NCI-H2171 (cell line): Measurements from ENCODE around the gene SLC35E1.

Experiments used
- DNase-seq: peaks from one replicate; lab custom pipeline; 2025; lab: John Stamatoyannopoulos, UW

Gene SLC35E1

GRCh38 chr19:16572332-16573211, at the start of gene SLC35E1:
TSS of gene SLC35E1 (minus strand) at chr19:16572415. CDS start at chr19:16572364, 51 bp downstream.
- DNase-seq, result peak; percentile 94

DNA sequence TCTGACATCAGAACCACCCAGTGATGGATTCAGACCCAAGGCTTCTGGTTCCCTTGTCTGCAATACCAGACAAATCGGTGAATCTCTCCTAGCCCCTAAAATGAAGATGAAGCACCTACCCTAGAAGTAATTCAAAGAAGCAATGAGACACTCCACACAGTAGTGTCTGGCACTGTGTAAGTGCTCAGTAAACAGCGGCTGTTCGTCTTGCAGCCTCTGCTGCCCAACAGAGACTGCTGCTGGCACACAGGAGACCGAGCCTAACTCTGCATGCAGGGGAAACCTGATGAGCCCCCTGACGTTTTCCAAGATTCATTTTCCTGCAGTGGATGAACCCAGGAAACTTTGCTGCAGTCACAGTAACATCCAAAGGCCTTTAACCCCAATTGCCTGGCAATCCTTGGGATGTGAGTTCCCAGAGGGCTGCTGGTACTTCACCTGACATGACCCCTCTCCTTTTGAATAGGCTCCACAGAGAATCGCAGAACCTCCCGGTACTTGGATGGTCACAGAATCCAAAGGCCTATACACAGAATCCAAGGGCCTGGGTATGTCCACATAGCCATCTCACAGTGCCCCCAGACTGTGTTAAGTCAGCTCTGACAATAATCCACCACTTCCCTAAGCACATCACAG, 49.1 kb upstream of the SLC35E1 start:
- DNase-seq, result no peak

DNA sequence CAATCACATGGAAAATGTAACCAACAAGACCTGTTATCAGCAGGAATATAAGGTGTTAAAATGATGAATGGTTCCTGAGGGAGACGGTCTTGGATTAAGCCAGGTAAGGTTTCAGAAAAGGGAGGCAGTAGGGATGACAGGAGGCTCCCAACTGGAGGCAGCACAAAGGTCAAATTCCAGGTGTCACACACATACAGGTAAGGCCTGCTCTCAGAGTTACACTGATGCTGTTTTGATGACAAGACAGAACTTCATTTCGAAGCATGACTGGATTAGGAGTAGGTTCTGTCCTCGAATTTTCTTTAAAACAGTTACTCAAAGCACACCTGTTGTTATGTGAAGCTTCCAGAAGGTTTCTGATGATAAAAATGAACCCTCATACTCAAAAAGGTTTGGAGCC, 48.4 kb upstream of the SLC35E1 start:
- no peak for DNase-seq

DNA sequence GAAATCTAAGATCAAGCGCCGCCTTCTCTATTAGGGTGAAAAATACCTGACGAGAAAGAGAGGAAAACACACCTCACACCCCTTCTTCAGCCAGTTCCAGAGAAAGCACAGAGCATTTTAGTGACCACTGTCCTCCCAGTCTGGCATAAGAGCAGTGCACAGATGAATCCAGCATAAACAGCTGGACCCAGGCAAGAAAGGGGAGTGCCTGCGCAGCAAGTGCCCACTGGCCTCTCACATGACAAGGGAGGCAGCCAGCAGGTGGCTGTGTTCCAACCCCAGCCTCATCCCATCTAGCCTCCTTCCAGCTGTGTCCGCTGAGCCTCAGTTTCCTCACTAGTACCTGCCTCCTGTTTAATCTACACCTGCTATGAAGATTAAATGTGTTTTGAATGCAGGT, 47.8 kb upstream of the SLC35E1 start:
- no peak for DNase-seq

GRCh38 chr19:16619457-16619856, 47.2 kb upstream of the SLC35E1 start:
- no peak for DNase-seq

GRCh38 chr19:16618248-16618647, 46.0 kb upstream of the SLC35E1 start:
- DNase-seq, result no peak

- no peak for DNase-seq
Observed at GRCh38 chr19:16615808-16616207, 43.6 kb upstream of the SLC35E1 start.

DNA sequence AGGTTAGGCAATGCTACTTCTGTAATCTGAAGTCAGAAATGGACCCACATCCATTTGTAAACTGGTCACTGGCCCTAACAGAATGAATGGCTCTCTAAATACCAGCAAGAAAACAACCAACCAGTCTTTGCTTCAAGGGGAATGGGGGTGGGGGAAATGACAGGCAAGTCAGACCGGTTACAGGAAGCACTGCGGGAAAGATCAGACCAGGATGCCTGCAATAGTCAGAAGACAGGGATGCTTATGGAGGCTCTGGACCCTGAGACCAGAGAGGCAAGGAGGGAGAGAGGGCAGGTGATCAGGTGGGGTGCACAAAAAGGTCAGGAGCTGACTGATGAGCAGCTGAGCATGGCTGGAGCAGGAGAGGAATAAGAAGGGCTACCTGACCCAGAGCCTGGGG, 42.7 kb upstream of the SLC35E1 start:
- DNase-seq, result no peak

DNA sequence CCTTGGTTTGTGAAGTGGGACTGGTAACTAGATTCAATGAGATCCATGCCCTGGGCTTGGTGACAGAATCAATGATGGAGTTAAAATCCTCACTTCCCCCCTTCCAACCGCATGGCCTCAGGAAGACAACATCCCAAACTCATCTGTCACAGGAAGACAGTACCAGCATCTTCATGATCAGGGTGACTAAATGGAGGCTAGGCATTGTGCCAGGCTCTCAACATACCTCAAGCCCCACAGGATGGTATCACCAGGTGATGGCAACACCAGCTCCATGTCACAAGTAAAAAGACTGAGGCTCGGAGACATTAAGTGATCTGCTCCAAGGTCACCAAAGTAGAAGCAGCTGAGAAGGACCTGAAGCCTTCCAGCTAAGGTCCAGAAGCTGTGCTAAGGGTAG, 41.6 kb upstream of the SLC35E1 start:
- no peak for DNase-seq

- no peak for DNase-seq
Observed at GRCh38 chr19:16612636-16613035, 40.4 kb upstream of the SLC35E1 start.

- no peak for DNase-seq
Observed at GRCh38 chr19:16611121-16611520, 38.9 kb upstream of the SLC35E1 start.

GRCh38 chr19:16609511-16610200, 37.4 kb upstream of the SLC35E1 start:
- no peak for DNase-seq

DNA sequence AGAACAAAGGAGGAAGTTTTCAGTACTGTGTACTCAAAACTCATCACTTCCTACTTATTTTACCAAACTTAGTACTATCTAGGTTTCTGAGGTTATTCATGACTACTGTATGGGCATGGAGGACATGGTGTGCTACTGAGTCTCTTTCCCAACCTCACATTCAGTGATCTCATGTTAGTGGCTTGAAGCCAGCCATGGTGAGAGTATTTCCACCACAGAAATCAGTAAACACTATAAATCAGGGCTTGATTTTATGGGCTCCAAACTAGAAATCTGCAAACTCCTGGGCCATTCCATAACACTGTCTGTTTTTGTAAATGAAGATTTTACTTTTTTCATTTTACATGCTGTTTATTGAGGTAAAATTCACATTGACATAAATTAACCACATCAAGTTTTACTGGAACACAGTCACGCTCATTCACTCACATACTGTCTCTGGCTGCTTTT, 36.1 kb upstream of the SLC35E1 start:
- no peak for DNase-seq

GRCh38 chr19:16607819-16608218, 35.6 kb upstream of the SLC35E1 start:
- no peak for DNase-seq

DNA sequence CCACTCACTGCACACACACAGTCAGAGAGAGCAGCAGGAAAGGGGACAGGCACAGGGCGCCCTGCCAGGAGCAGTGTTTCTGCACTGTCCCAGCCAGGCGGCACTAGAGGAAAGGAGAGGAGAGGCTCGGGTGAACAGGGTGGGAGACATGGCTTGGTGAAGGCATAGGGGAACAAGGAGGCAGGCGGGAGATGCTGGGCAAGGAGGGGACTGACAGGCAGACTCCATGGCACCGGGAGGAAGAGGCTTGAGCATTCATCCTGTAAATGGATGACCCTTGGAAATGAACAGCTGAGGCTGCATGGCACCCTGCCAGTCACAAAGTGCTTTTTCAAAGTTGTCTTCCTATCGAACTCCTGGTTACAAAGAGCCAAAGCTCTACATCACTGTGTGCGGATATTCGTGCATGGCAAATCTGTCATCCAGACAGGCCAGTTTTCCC, 33.4 kb upstream of the SLC35E1 start:
- DNase-seq, result no peak

DNA sequence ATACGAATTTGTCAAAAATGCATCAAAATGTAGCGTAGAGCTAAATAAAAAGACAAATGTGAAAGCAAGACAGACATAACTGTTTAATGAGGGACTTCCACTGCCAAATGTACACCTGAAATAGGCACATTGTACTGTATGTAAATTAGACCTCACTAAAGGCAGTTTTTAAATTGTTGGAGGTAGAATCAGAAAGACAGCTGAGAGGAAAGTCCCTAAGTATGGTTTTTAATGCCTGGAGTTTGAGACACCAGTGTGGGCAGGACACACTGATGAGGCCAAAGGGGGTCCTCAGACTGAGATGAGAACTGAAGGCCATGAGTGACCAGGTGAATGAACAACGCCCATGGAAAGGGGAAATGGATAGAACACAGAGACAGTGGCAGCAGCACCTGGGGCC, 32.9 kb upstream of the SLC35E1 start:
- DNase-seq, result no peak

GRCh38 chr19:16604615-16605014, 32.4 kb upstream of the SLC35E1 start:
- no peak for DNase-seq

DNA sequence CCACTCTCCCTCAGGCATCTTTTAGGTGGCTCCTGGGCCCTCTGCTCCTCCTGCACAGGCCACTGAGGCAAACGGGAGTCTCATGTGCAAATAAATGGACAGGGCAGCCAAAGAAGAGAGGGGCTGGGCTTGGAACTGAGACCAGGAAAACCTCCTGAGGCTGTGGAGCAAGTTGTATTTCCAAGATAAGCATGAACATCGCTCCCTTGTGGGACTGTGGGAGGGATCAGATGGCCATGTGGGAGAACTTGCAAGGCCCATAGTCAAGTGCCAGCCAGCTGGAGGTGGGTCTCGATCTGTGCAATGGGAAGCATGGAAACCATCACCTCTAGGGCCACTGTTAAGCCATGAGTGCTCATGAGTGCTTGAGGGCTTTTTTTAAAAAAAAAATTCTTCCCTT, 30.9 kb upstream of the SLC35E1 start:
- DNase-seq, result no peak

- no peak for DNase-seq
Observed at GRCh38 chr19:16601378-16602052, 29.3 kb upstream of the SLC35E1 start.

GRCh38 chr19:16600824-16601223, 28.6 kb upstream of the SLC35E1 start:
- DNase-seq, result no peak

GRCh38 chr19:16599655-16600346, 27.6 kb upstream of the SLC35E1 start:
- no peak for DNase-seq

DNA sequence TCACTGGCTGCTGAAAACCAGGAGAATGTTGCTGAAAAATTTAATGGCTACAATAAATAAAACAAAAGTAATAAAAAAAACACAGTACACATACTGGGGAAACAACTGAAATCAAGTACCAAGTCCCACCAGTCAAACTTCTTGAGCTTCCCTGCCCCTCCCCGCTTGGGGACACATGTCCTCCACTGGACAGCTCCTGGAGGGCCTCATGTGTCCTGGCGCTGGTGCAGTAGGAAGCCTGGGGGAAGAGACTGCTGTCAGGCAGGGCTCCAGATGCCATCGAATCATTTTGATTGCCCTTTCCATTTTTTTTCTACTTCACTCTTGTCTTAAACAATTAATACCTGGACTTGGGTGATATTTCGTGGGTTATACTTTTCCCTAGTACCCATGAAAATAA, 26.6 kb upstream of the SLC35E1 start:
- no peak for DNase-seq
